NT2/D1 (cell line): ENCODE measurements around the gene TDRD15.
"Not testable (repeated sequence)": the region's sequence is repeated elsewhere in the genome, so short reads cannot be mapped to it uniquely, and the experiment has no call there.

Experiments
- DNase-seq: peaks from one replicate; pipeline ENCODE4 v3.0.0-alpha.2; 2011; ENCODE audit warnings: low read depth, low spot score
- H3K27me3 ChIP-seq: 2 replicates; pipeline ENCODE4 v1.6.0; 2011; ENCODE audit warnings: mild to moderate bottlenecking; ENCODE audit not compliant: insufficient read length, insufficient read depth
- H3K36me3 ChIP-seq: 2 replicates; pipeline ENCODE4 v1.6.1; 2011; ENCODE audit warnings: mild to moderate bottlenecking, low read length, mixed read lengths; ENCODE audit not compliant: insufficient read depth, insufficient read length
- H3K4me1 ChIP-seq: 2 replicates; pipeline ENCODE4 v1.5.1; 2011; ENCODE audit not compliant: insufficient read depth, insufficient read length
- H3K4me3 ChIP-seq: 2 replicates; pipeline ENCODE4 v1.5.1; 2011; ENCODE audit warnings: low read depth; ENCODE audit not compliant: insufficient read length
- H3K9ac ChIP-seq: 2 replicates; pipeline ENCODE4 v1.6.0; 2011; ENCODE audit warnings: low read depth; ENCODE audit not compliant: insufficient read length
- H3K9me3 ChIP-seq: 2 replicates; pipeline ENCODE4 v1.5.1; 2011; ENCODE audit warnings: mild to moderate bottlenecking, low read length; ENCODE audit not compliant: insufficient read depth
- SUZ12 ChIP-seq: IDR thresholded peaks from 2 replicates; pipeline ENCODE4 v1.6.1; 2011; ENCODE audit not compliant: insufficient read length, insufficient read depth; ENCODE audit errors: extremely low read depth
- YY1 ChIP-seq: IDR thresholded peaks from 2 replicates; pipeline ENCODE4 v1.6.1; 2011; ENCODE audit not compliant: insufficient read length, insufficient read depth
- ZNF274 ChIP-seq: IDR thresholded peaks from 2 replicates; pipeline ENCODE4 v1.6.1; 2011; ENCODE audit warnings: mild to moderate bottlenecking, low read depth, low read length

Gene TDRD15

GRCh38 chr2:21097331-21097730 lies 26.4 kb upstream of the TDRD15 start:
- no peak for DNase-seq
- Histone ChIP-seq H3K4me3 (no peak overlapping the region), H3K9me3 (no peaks in the 10 kb centered on the region), H3K4me1 (no peaks in the 10 kb centered on the region), H3K9ac (no peak overlapping the region), H3K27me3 (no peaks in the 10 kb centered on the region), H3K36me3 (no peaks in the 10 kb centered on the region)
- TF ChIP-seq SUZ12, result no peak
- TF ChIP-seq ZNF274, result no peak
- TF ChIP-seq YY1, result no peak

- TF ChIP-seq YY1 (no peak), ZNF274 (no peak), SUZ12 (no peak)
- no peak for DNase-seq
- Histone ChIP-seq H3K9me3 (no peaks in the 10 kb centered on the region), H3K9ac (no peak overlapping the region), H3K27me3 (no peaks in the 10 kb centered on the region), H3K4me3 (no peak overlapping the region), H3K4me1 (no peaks in the 10 kb centered on the region), H3K36me3 (no peaks in the 10 kb centered on the region)
These were observed 25.5 kb upstream of the TDRD15 start for GRCh38 chr2:21098294-21098693.

- no peaks in the 10 kb centered on the region for H3K27me3 ChIP-seq
- DNase-seq, result no peak
- no peak for TF ChIP-seq ZNF274
- TF ChIP-seq SUZ12, result no peak
- no peak for TF ChIP-seq YY1
- no peak overlapping the region for H3K4me3 ChIP-seq
- H3K4me1 ChIP-seq, result no peaks in the 10 kb centered on the region
- H3K9me3 ChIP-seq, result no peaks in the 10 kb centered on the region
- no peak overlapping the region for H3K9ac ChIP-seq
- H3K36me3 ChIP-seq, result no peaks in the 10 kb centered on the region
These were observed 24.4 kb upstream of the TDRD15 start for GRCh38 chr2:21099281-21099907.

- H3K4me3 ChIP-seq, H3K27me3 ChIP-seq, DNase-seq, H3K9me3 ChIP-seq, H3K9ac ChIP-seq, H3K4me1 ChIP-seq, H3K36me3 ChIP-seq: not testable (repeated sequence)
These were observed 22.1 kb upstream of the TDRD15 start for GRCh38 chr2:21101514-21102155.

- Histone ChIP-seq H3K36me3 (no peaks in the 10 kb centered on the region), H3K9me3 (no peaks in the 10 kb centered on the region), H3K4me3 (no peak overlapping the region), H3K4me1 (no peaks in the 10 kb centered on the region), H3K27me3 (no peaks in the 10 kb centered on the region), H3K9ac (no peak overlapping the region)
- TF ChIP-seq YY1, result no peak
- DNase-seq, result no peak
These were observed 21.4 kb upstream of the TDRD15 start for GRCh38 chr2:21102356-21102755.

GRCh38 chr2:21103274-21103891 lies 20.4 kb upstream of the TDRD15 start:
- Histone ChIP-seq H3K36me3 (no peaks in the 10 kb centered on the region), H3K9me3 (no peaks in the 10 kb centered on the region), H3K27me3 (no peaks in the 10 kb centered on the region), H3K4me1 (no peaks in the 10 kb centered on the region), H3K4me3 (no peak overlapping the region), H3K9ac (no peak overlapping the region)
- no peak for DNase-seq
- TF ChIP-seq YY1 (no peak), SUZ12 (no peak), ZNF274 (no peak)

- DNase-seq, result no peak
- H3K27me3 ChIP-seq, result no peaks in the 10 kb centered on the region
- no peak overlapping the region for H3K9ac ChIP-seq
- no peaks in the 10 kb centered on the region for H3K36me3 ChIP-seq
- H3K4me1 ChIP-seq, result no peaks in the 10 kb centered on the region
- H3K4me3 ChIP-seq, result no peak overlapping the region
- H3K9me3 ChIP-seq, result no peaks in the 10 kb centered on the region
- no peak for TF ChIP-seq SUZ12
- no peak for TF ChIP-seq ZNF274
- TF ChIP-seq YY1, result no peak
These were observed 19.6 kb upstream of the TDRD15 start for GRCh38 chr2:21104030-21104660.
